Smooth muscle cell (in vitro differentiated cells): Measurements from ENCODE around the gene PRR14. TPM values are rescaled to one million over a fixed set of nuclear protein-coding genes. Genes with fewer than 3 reads are reported as not detected.
"Not testable (repeated sequence)": the region's sequence is repeated elsewhere in the genome, so short reads cannot be mapped to it uniquely, and the experiment has no call there.

Source experiments
- DNase-seq: peaks from one replicate; lab custom pipeline; 2025; ENCODE audit not compliant: unreplicated experiment; lab: John Stamatoyannopoulos, UW
- H2AFZ ChIP-seq: fragments of 200-600 bp; sonication (generic); 2 replicates; pipeline ENCODE4 v1.6.0; 2016; ENCODE audit warnings: antibody characterized with exemption, low read depth, mild to moderate bottlenecking
- H3F3A ChIP-seq: fragments of 200-600 bp; sonication (generic); 2 replicates; pipeline ENCODE4 v1.6.0; 2017; ENCODE audit warnings: antibody characterized with exemption, low read depth
- H3K27ac ChIP-seq: fragments of 200-600 bp; sonication (generic); 2 replicates; pipeline ENCODE4 v1.5.1; 2016; ENCODE audit warnings: low read depth, mild to moderate bottlenecking
- H3K27me3 ChIP-seq: fragments of 200-600 bp; sonication (generic); 2 replicates; pipeline ENCODE4 v1.6.1; 2016; ENCODE audit warnings: low read depth, mild to moderate bottlenecking
- H3K36me3 ChIP-seq: fragments of 200-600 bp; sonication (generic); 2 replicates; pipeline ENCODE4 v1.5.1; 2016; ENCODE audit warnings: low read depth
- H3K4me1 ChIP-seq: fragments of 200-600 bp; sonication (generic); 2 replicates; pipeline ENCODE4 v1.5.1; 2016; ENCODE audit warnings: low read depth
- H3K4me2 ChIP-seq: fragments of 200-600 bp; sonication (generic); 2 replicates; pipeline ENCODE4 v1.6.0; 2016; ENCODE audit warnings: mild to moderate bottlenecking
- H3K4me3 ChIP-seq: fragments of 200-600 bp; sonication (generic); 2 replicates; pipeline ENCODE4 v1.5.1; 2016; ENCODE audit warnings: mild to moderate bottlenecking
- H3K79me2 ChIP-seq: fragments of 200-600 bp; sonication (generic); 2 replicates; pipeline ENCODE4 v1.6.0; 2016; ENCODE audit warnings: low read depth, mild to moderate bottlenecking
- H3K9ac ChIP-seq: fragments of 200-600 bp; sonication (generic); 2 replicates; pipeline ENCODE4 v1.6.0; 2016; ENCODE audit warnings: low read depth
- H3K9me3 ChIP-seq: fragments of 200-600 bp; sonication (generic); replicated peaks from 2 replicates; pipeline ENCODE4 v1.5.1; 2016; ENCODE audit warnings: low read depth
- H4K20me1 ChIP-seq: fragments of 200-600 bp; sonication (generic); 2 replicates; pipeline ENCODE4 v1.6.0; 2016; ENCODE audit warnings: low read depth
- WGBS: methylation state at CpG from one replicate; pipeline ENCODE4 v1.1.7; 2016; ENCODE audit warnings: low lambda C conversion rate; 5-methylcytosine and 5-hydroxymethylcytosine counted together
- polyA plus RNA-seq: library from polyadenylated mRNA; unstranded; fragments of >200 nt; fragmentation: Nextera tagmentation; extraction: Ambion mirVana; gene quantifications from 2 replicates; pipeline ENCODE4 v1.2.1, GENCODE V29; 2016
- total RNA-seq: library from RNA; depleted of rRNA; stranded (reverse); fragments of >200 nt; gene quantifications from 2 replicates; pipeline ENCODE4 v1.2.3, GENCODE V29; 2014
- TF ChIP-seq, protein P1 (sequence below): fragments of 200-600 bp; sonication (generic); IDR thresholded peaks from 2 replicates; pipeline ENCODE4 v1.5.1; 2017; ENCODE audit warnings: borderline replicate concordance, mild to moderate bottlenecking, antibody characterized with exemption; ENCODE audit not compliant: insufficient read depth, poor library complexity, severe bottlenecking

The PRR14 gene
- total and polyA plus RNA-seq, 2 experiments from 2014 or later: 16.7 to 22.0 TPM

- peak within 1 kb of the TSS; percentile 100 for H3K27ac ChIP-seq
- H4K20me1 ChIP-seq: peaks cover 30% of the 10 kb centered on the region
- peak within 1 kb of the TSS; percentile 74 for H3K4me3 ChIP-seq
- DNase-seq: peak; percentile 80
- no peaks in the 10 kb centered on the region for H3K9me3 ChIP-seq
- H3K79me2 ChIP-seq: peaks cover 35% of the 10 kb centered on the region
- H3K4me2 ChIP-seq: peak within 1 kb of the TSS; percentile 91
- peaks cover 19% of the 10 kb centered on the region for H3K4me1 ChIP-seq
- H3K36me3 ChIP-seq: peaks cover 2% of the 10 kb centered on the region
- peak within 1 kb of the TSS; percentile 99 for H3K9ac ChIP-seq
- TF ChIP-seq, protein P1, sequence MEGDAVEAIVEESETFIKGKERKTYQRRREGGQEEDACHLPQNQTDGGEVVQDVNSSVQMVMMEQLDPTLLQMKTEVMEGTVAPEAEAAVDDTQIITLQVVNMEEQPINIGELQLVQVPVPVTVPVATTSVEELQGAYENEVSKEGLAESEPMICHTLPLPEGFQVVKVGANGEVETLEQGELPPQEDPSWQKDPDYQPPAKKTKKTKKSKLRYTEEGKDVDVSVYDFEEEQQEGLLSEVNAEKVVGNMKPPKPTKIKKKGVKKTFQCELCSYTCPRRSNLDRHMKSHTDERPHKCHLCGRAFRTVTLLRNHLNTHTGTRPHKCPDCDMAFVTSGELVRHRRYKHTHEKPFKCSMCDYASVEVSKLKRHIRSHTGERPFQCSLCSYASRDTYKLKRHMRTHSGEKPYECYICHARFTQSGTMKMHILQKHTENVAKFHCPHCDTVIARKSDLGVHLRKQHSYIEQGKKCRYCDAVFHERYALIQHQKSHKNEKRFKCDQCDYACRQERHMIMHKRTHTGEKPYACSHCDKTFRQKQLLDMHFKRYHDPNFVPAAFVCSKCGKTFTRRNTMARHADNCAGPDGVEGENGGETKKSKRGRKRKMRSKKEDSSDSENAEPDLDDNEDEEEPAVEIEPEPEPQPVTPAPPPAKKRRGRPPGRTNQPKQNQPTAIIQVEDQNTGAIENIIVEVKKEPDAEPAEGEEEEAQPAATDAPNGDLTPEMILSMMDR: no peak
- peak within 1 kb of the TSS; percentile 96 for H2AFZ ChIP-seq
- 2% methylated on average over 24 of the region's 57 CpGs for WGBS
- H3K27me3 ChIP-seq: no peaks in the 10 kb centered on the region
- peaks cover 15% of the 10 kb centered on the region for H3F3A ChIP-seq
These were observed 48.3 kb downstream of the PRR14 start, which contains the start of gene SRCAP for GRCh38 chr16:30698816-30699614. TSS of gene SRCAP (plus strand) at chr16:30699171. CDS start at chr16:30700825, 1,654 bp downstream.

GRCh38 chr16:30699615-30700099 is 48.9 kb downstream of the PRR14 start:
- Histone ChIP-seq H3F3A (peaks cover 15% of the 10 kb centered on the region), H3K79me2 (peaks cover 35% of the 10 kb centered on the region), H3K27me3 (no peaks in the 10 kb centered on the region), H3K4me3 (peak overlapping the region; percentile 74), H2AFZ (no peak overlapping the region), H3K9me3 (no peaks in the 10 kb centered on the region), H3K9ac (peak overlapping the region; percentile 99), H3K36me3 (peaks cover 7% of the 10 kb centered on the region), H3K4me1 (peaks cover 19% of the 10 kb centered on the region), H3K27ac (peak overlapping the region; percentile 100), H4K20me1 (peaks cover 30% of the 10 kb centered on the region), H3K4me2 (peak overlapping the region; percentile 91)
- WGBS: 41% methylated on average over 8 of the region's 8 CpGs
- no peak for DNase-seq
- TF ChIP-seq, protein P1: no peak

DNA sequence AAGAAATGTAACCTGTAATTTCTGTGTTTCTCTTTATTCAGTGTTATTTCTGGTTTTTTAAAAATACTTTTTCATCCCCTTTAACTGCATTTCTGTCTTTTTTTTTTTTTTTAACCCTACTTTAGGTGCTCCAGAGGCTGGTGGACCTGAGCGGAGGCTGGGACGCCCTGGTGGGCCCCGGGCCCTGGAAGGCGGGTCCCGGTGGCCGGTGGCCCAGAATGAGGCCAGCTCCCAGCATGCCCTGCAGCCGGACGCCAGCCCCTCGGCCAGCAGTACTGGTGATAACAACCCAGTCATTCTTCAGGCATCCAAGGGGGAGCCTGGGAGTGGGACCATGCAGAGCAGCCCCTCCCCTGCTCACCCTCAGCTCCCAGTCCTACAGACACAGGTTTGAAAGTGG is 49.7 kb downstream of the PRR14 start:
- Histone ChIP-seq H3K79me2 (peaks cover 35% of the 10 kb centered on the region), H3K9me3 (no peaks in the 10 kb centered on the region), H3K36me3 (peaks cover 11% of the 10 kb centered on the region), H3K27ac (peak overlapping the region; percentile 100), H4K20me1 (peaks cover 30% of the 10 kb centered on the region), H3K27me3 (no peaks in the 10 kb centered on the region), H3K9ac (no peak overlapping the region), H2AFZ (no peak overlapping the region), H3K4me3 (peak overlapping the region; percentile 74), H3F3A (peaks cover 15% of the 10 kb centered on the region), H3K4me1 (peaks cover 19% of the 10 kb centered on the region), H3K4me2 (peak overlapping the region; percentile 91)
- no peak for DNase-seq
- TF ChIP-seq, protein P1: no peak
- 78% methylated on average over 4 of the region's 9 CpGs for WGBS

GRCh38 chr16:30700971-30701370 is 50.2 kb downstream of the PRR14 start:
- WGBS: 82% methylated on average over 5 of the region's 5 CpGs
- Histone ChIP-seq H3K4me2 (peak overlapping the region; percentile 91), H3K4me1 (peaks cover 19% of the 10 kb centered on the region), H3K36me3 (peaks cover 14% of the 10 kb centered on the region), H4K20me1 (peaks cover 30% of the 10 kb centered on the region), H3K79me2 (peaks cover 35% of the 10 kb centered on the region), H3K27me3 (no peaks in the 10 kb centered on the region), H3K4me3 (no peak overlapping the region), H3K9ac (no peak overlapping the region), H3K27ac (peak overlapping the region; percentile 100), H3F3A (peaks cover 15% of the 10 kb centered on the region), H3K9me3 (no peaks in the 10 kb centered on the region), H2AFZ (no peak overlapping the region)
- DNase-seq: no peak
- TF ChIP-seq, protein P1: no peak

- not testable (repeated sequence) for H3K4me3 ChIP-seq, H2AFZ ChIP-seq, H3K9me3 ChIP-seq, DNase-seq, H3K27ac ChIP-seq, H3K4me2 ChIP-seq, H3K27me3 ChIP-seq, H3K9ac ChIP-seq
- peaks cover 29% of the 10 kb centered on the region for H3K36me3 ChIP-seq
- peaks cover 15% of the 10 kb centered on the region for H3K4me1 ChIP-seq
- peaks cover 30% of the 10 kb centered on the region for H4K20me1 ChIP-seq
- H3K79me2 ChIP-seq: peaks cover 42% of the 10 kb centered on the region
- peaks cover 15% of the 10 kb centered on the region for H3F3A ChIP-seq
- WGBS: 98% methylated on average over 12 of the region's 12 CpGs
These were observed 52.3 kb downstream of the PRR14 start for GRCh38 chr16:30703071-30703470.
